ENCODE measurements around the gene BAIAP2. TPM values are rescaled to one million over a fixed set of nuclear protein-coding genes. Genes with fewer than 3 reads are reported as not detected.
"Not testable (repeated sequence)": the region's sequence is repeated elsewhere in the genome, so short reads cannot be mapped to it uniquely, and the experiment has no call there.

Gene BAIAP2
- total RNA-seq, 6 donors from 2014 or later: 90.7 to 231 (median 123) TPM

DNA sequence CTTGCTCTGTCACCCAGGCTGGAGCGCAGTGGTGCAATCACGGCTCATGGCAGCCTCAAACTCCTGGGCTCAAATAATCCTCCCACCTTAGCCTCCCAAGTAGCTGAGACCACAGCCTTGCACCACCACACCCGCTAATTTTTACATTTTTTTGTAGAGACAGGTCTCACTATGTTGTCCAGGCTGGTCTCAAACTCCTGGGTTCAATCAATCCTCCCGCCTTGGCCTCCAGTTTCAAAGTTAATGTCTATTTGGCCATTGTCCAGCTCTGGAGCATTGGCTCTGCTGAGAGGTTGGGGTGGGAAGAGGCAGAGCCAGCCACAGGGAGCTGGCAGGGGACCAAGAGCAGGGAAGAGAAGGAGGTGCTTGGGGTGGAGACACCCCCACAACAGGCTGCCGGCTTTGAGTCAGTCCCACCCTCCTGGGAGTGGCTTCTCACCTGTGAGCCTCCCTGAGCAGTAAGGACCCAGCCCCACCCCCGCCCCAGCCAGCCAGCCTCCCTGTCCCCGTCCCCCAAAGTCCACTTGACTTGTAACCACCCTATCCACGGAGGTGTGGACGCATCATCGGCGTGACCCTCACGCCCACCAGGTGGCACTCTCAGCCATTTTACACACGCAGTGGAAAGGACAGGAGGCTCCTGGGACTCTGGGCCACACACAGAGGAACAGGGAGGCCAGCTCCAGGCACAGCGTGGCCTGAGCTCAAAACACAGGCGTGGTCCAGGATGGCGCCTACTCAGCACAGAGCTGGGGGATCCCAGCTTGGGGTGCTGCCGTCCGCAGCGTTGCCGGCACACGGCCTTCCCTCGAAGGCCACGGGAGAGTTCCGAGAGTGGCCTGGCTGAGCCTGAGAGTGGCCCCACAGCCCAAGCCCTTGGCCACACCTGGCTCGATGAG lies 107.6 kb downstream of the BAIAP2 start:
- H3K9me3 ChIP-seq: no peaks in the 10 kb centered on the region
- peaks cover 8 to 13% (median 10%) of the 10 kb centered on the region in 4 donors for H3K4me1 ChIP-seq
- H3K27me3 ChIP-seq: no peaks in the 10 kb centered on the region
- no peak for TF ChIP-seq POLR2A (IDR thresholded peaks at IDR 0.05)
- TF ChIP-seq, protein P1, sequence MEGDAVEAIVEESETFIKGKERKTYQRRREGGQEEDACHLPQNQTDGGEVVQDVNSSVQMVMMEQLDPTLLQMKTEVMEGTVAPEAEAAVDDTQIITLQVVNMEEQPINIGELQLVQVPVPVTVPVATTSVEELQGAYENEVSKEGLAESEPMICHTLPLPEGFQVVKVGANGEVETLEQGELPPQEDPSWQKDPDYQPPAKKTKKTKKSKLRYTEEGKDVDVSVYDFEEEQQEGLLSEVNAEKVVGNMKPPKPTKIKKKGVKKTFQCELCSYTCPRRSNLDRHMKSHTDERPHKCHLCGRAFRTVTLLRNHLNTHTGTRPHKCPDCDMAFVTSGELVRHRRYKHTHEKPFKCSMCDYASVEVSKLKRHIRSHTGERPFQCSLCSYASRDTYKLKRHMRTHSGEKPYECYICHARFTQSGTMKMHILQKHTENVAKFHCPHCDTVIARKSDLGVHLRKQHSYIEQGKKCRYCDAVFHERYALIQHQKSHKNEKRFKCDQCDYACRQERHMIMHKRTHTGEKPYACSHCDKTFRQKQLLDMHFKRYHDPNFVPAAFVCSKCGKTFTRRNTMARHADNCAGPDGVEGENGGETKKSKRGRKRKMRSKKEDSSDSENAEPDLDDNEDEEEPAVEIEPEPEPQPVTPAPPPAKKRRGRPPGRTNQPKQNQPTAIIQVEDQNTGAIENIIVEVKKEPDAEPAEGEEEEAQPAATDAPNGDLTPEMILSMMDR (IDR thresholded peaks at IDR 0.05): peak; percentile 64 to 83 (median 76)
- DNase-seq (peak; percentile 82 to 86), ATAC-seq (ENCODE audit: low FRiP score in 2 of 2) (peak; percentile 81 to 89)
- no peak overlapping the region for H3K27ac ChIP-seq
- whole genome bisulfite sequencing, 2 donors: 42 to 57% methylated on average over 10 to 22 of the region's 25 CpGs
- no peak overlapping the region for H3K4me3 ChIP-seq
- H3K36me3 ChIP-seq: no peaks in the 10 kb centered on the region

DNA sequence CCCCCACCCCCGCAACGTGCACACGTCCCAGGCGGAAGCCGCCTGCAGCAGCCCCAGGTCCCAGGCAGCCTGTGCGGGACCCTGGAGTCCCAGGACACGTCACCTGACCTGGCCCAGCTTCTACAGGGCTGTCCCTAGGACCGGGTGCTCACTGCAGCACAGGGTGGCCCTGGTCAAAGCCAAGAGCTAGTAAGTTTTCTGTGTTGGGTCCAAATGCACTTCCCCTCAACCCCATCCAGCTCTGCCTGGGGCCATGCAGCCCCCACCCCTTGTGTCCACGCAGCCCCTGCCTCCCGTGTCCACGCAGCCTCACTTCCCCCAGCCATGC lies 108.2 kb downstream of the BAIAP2 start:
- TF ChIP-seq POLR2AphosphoS5 (IDR thresholded peaks at IDR 0.05) (no peak), POLR2A (IDR thresholded peaks at IDR 0.05) (no peak), EP300 (IDR thresholded peaks at IDR 0.05) (no peak)
- TF ChIP-seq, protein P1 (IDR thresholded peaks at IDR 0.05): no peak
- no peaks in the 10 kb centered on the region for H3K9me3 ChIP-seq
- DNase-seq (peak in 1 of 2 donors; percentile 57), ATAC-seq (ENCODE audit: low FRiP score in 2 of 2) (peak; percentile 6 to 23)
- no peak overlapping the region for H3K4me3 ChIP-seq
- peaks cover 8 to 13% (median 10%) of the 10 kb centered on the region in 4 donors for H3K4me1 ChIP-seq
- WGBS, 2 donors: 71% methylated on average over 6 of the region's 11 CpGs; no CpG with 5 or more reads in 1 of the 2 donors
- no peaks in the 10 kb centered on the region for H3K36me3 ChIP-seq
- H3K27me3 ChIP-seq: no peaks in the 10 kb centered on the region
- H3K27ac ChIP-seq: no peak overlapping the region

DNA sequence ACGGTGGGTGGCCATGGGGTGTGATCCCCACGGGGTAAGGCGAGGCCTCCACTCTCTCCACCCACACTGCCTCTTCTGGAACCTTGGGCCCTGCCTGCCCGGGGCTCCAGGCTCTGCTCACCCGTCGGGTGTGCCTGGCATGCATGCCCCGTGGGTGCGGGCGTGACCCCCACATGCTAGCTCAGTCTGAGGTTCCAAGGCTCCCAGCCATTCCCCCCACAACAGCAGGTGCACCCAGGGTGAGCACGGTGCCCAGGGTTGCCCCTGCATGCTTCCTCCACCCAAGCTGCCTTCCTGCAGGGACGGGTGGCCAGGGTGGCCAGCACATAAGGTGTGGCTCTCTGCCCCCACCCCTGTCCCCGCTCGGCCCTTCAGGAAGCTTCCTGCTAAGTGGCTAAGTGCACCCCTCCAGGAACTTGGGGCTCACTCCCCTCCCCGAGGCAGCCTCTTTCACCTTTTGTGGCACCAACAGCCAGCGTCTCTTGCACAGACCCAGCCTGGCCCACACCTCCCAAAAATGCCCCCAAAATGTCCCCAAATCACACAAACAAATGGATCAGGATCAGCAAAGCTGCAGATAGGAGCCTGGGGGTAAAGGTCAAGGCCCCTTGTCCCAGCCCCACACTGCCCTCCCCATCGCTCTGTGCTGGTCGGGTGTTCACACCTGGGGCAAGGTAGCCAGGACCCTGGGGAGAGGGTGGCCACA lies 108.9 kb downstream of the BAIAP2 start:
- H3K27me3 ChIP-seq: no peaks in the 10 kb centered on the region
- H3K36me3 ChIP-seq: no peaks in the 10 kb centered on the region
- H3K9me3 ChIP-seq: no peaks in the 10 kb centered on the region
- peaks cover 8 to 13% (median 10%) of the 10 kb centered on the region in 4 donors for H3K4me1 ChIP-seq
- DNase-seq (peak in 1 of 2 donors; percentile 67), ATAC-seq (ENCODE audit: low FRiP score in 2 of 2) (no peak)
- H3K4me3 ChIP-seq: no peak overlapping the region
- WGBS, 2 donors: 72 to 81% methylated on average over 7 to 17 of the region's 17 CpGs
- TF ChIP-seq POLR2A (IDR thresholded peaks at IDR 0.05) (no peak), POLR2AphosphoS5 (IDR thresholded peaks at IDR 0.05) (no peak), EP300 (IDR thresholded peaks at IDR 0.05) (no peak)
- H3K27ac ChIP-seq: no peak overlapping the region

DNA sequence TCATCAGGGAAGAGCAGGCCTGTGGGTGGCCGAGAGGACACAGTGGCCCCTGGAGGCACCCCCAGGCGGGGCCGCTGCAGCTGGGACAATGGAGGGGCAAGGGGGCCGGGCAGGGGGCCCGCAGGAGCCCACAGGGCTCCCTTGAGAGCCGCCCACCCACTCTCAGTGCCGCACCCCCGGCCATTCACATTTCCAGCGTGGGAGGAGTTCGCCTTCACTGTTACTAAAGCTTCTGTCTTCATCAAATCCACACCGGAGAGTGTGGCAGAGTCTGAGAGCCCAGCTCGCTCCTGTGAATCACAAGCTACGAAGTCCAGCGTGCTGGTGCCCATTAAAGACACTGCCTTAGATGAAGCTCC lies 109.5 kb downstream of the BAIAP2 start:
- Histone ChIP-seq H3K27me3 (no peaks in the 10 kb centered on the region), H3K36me3 (no peaks in the 10 kb centered on the region), H3K27ac (no peak overlapping the region), H3K9me3 (no peaks in the 10 kb centered on the region), H3K4me3 (no peak overlapping the region), H3K4me1 (peaks cover 8 to 16% (median 10%) of the 10 kb centered on the region in 4 donors)
- DNase-seq: peak in 1 of 2 donors; percentile 54
- 90 to 91% methylated on average over 12 to 14 of the region's 14 CpGs for WGBS, 2 donors
- TF ChIP-seq POLR2A (IDR thresholded peaks at IDR 0.05): no peak
- TF ChIP-seq POLR2AphosphoS5 (IDR thresholded peaks at IDR 0.05): no peak
- TF ChIP-seq, protein P1 (IDR thresholded peaks at IDR 0.05): no peak
- no peak for TF ChIP-seq EP300 (IDR thresholded peaks at IDR 0.05)
- ATAC-seq (ENCODE audit: low FRiP score in 2 of 2): no peak

DNA sequence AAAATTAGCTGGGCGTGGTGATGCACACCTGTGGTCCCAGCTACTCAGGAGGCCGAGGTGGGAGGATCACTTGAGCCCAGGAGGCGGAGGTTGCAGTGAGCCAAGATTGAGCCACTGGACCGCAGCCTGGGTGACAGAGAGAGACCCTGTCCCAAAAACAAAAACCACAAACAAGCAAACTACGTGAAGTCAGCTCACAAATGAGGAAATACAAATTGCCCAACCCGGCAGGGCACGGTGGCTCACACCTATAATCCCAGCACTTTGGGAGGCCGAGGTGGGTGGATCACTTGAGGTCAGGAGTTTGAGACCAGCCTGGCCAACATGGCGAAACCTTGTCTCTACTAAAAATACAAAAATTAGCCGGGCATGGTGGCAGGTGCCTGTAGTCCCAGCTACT lies 111.3 kb downstream of the BAIAP2 start:
- WGBS, 2 donors: 78 to 81% methylated on average over 10 of the region's 10 CpGs
- H3K4me3 ChIP-seq; ATAC-seq (ENCODE audit: low FRiP score in 2 of 2); H3K36me3 ChIP-seq; H3K27me3 ChIP-seq; DNase-seq; H3K27ac ChIP-seq; H3K9me3 ChIP-seq: not testable (repeated sequence)
- H3K4me1 ChIP-seq: peaks cover 14 to 28% (median 23%) of the 10 kb centered on the region in 4 donors
